ENCODE results near the gene ANKS1B. TPM values are rescaled to one million over a fixed set of nuclear protein-coding genes. Genes with fewer than 3 reads are reported as not detected.
"Not testable (repeated sequence)": the region's sequence is repeated elsewhere in the genome, so short reads cannot be mapped to it uniquely, and the experiment has no call there.

ANKS1B gene
- total RNA-seq (5.6 TPM), polyA plus RNA-seq (ENCODE audit: insufficient read depth in 1 of 8, insufficient read length in 8 of 8, low replicate concordance in 1 of 8) (1 to 10 TPM; 1.4 to 3.5 (median 2.7) TPM)
- long read RNA-seq, donor 1, result 0 reads
- long read RNA-seq, donor 2, result 0 reads
- long read RNA-seq, donor 3, result 0 reads
- long read RNA-seq, donor 4, result 0 reads
- long read RNA-seq, donor 5, result 0 reads
- long read RNA-seq, donor 6, result 0 reads
- long read RNA-seq, donor 7, result 0 reads
- long read RNA-seq, donor 8, result 0 reads
- long read RNA-seq, donor 9, result 0 reads
- long read RNA-seq, donor 10, result 0 reads
- long read RNA-seq, donor 11, result 0 reads

- peak; percentile 82 for DNase-seq
- no peak within 1 kb of the TSS for H3K27ac ChIP-seq (ENCODE audit: low read length)
- H3K36me3 ChIP-seq (ENCODE audit: control insufficient read depth, insufficient read depth, low read length), result no peaks in the 10 kb centered on the region
- H3K4me3 ChIP-seq (ENCODE audit: low read length), result peak within 1 kb of the TSS; percentile 66
- WGBS (ENCODE audit: insufficient coverage), result under 1% methylated on average over 80 of the region's 98 CpGs
- H3K9me3 ChIP-seq (replicated peaks; ENCODE audit: control insufficient read depth, low read depth, low read length), result no peaks in the 10 kb centered on the region
- H3K27me3 ChIP-seq (ENCODE audit: control insufficient read depth, insufficient read depth, low read length), result peaks cover 15% of the 10 kb centered on the region
- peaks cover 9% of the 10 kb centered on the region for H3K4me1 ChIP-seq (ENCODE audit: control insufficient read depth, insufficient read depth, low read length)
These were observed at the start of gene ANKS1B for GRCh38 chr12:99984271-99985128. Gene ANKS1B (minus strand): TSS chr12:99984936. CDS start chr12:99984237, 699 bp downstream.

- no CpG with 5 or more reads among the region's 2 CpGs for WGBS (ENCODE audit: insufficient coverage)
- Histone ChIP-seq H3K4me3 (ENCODE audit: low read length) (no peak overlapping the region), H3K27me3 (ENCODE audit: control insufficient read depth, insufficient read depth, low read length) (no peaks in the 10 kb centered on the region), H3K36me3 (ENCODE audit: control insufficient read depth, insufficient read depth, low read length) (no peaks in the 10 kb centered on the region), H3K27ac (ENCODE audit: low read length) (no peak overlapping the region), H3K4me1 (ENCODE audit: control insufficient read depth, insufficient read depth, low read length) (no peaks in the 10 kb centered on the region), H3K9me3 (replicated peaks; ENCODE audit: control insufficient read depth, low read depth, low read length) (no peaks in the 10 kb centered on the region)
- peak; percentile 36 for DNase-seq
These were observed 47.1 kb upstream of the ANKS1B start for GRCh38 chr12:100031836-100032235.

- Histone ChIP-seq H3K27me3 (ENCODE audit: control insufficient read depth, insufficient read depth, low read length) (no peaks in the 10 kb centered on the region), H3K4me3 (ENCODE audit: low read length) (no peak overlapping the region), H3K27ac (ENCODE audit: low read length) (no peak overlapping the region), H3K4me1 (ENCODE audit: control insufficient read depth, insufficient read depth, low read length) (no peaks in the 10 kb centered on the region), H3K9me3 (replicated peaks; ENCODE audit: control insufficient read depth, low read depth, low read length) (no peaks in the 10 kb centered on the region), H3K36me3 (ENCODE audit: control insufficient read depth, insufficient read depth, low read length) (no peaks in the 10 kb centered on the region)
- DNase-seq, result no peak
- WGBS (ENCODE audit: insufficient coverage), result no CpG with 5 or more reads among the region's 3 CpGs
These were observed 42.9 kb upstream of the ANKS1B start for GRCh38 chr12:100027671-100028070.

- Histone ChIP-seq H3K9me3 (replicated peaks; ENCODE audit: control insufficient read depth, low read depth, low read length) (peaks cover 3% of the 10 kb centered on the region), H3K4me1 (ENCODE audit: control insufficient read depth, insufficient read depth, low read length) (no peaks in the 10 kb centered on the region), H3K36me3 (ENCODE audit: control insufficient read depth, insufficient read depth, low read length) (no peaks in the 10 kb centered on the region), H3K27ac (ENCODE audit: low read length) (no peak overlapping the region), H3K4me3 (ENCODE audit: low read length) (no peak overlapping the region), H3K27me3 (ENCODE audit: control insufficient read depth, insufficient read depth, low read length) (no peaks in the 10 kb centered on the region)
- DNase-seq, result no peak
- WGBS (ENCODE audit: insufficient coverage), result no CpG with 5 or more reads among the region's 1 CpG
These were observed 41.5 kb upstream of the ANKS1B start for GRCh38 chr12:100026241-100026640.

GRCh38 chr12:100024974-100025555 is 40.3 kb upstream of the ANKS1B start:
- Histone ChIP-seq H3K4me3 (ENCODE audit: low read length) (no peak overlapping the region), H3K27ac (ENCODE audit: low read length) (no peak overlapping the region), H3K27me3 (ENCODE audit: control insufficient read depth, insufficient read depth, low read length) (no peaks in the 10 kb centered on the region), H3K36me3 (ENCODE audit: control insufficient read depth, insufficient read depth, low read length) (no peaks in the 10 kb centered on the region), H3K9me3 (replicated peaks; ENCODE audit: control insufficient read depth, low read depth, low read length) (peaks cover 3% of the 10 kb centered on the region), H3K4me1 (ENCODE audit: control insufficient read depth, insufficient read depth, low read length) (no peaks in the 10 kb centered on the region)
- DNase-seq, result no peak
- WGBS (ENCODE audit: insufficient coverage), result no CpG with 5 or more reads among the region's 2 CpGs

- H3K27me3 ChIP-seq (ENCODE audit: control insufficient read depth, insufficient read depth, low read length), result no peaks in the 10 kb centered on the region
- H3K4me1 ChIP-seq (ENCODE audit: control insufficient read depth, insufficient read depth, low read length), result no peaks in the 10 kb centered on the region
- no peak overlapping the region for H3K27ac ChIP-seq (ENCODE audit: low read length)
- no peak overlapping the region for H3K4me3 ChIP-seq (ENCODE audit: low read length)
- H3K9me3 ChIP-seq (replicated peaks; ENCODE audit: control insufficient read depth, low read depth, low read length), result peaks cover 3% of the 10 kb centered on the region
- H3K36me3 ChIP-seq (ENCODE audit: control insufficient read depth, insufficient read depth, low read length), result no peaks in the 10 kb centered on the region
- no CpG with 5 or more reads among the region's 1 CpG for WGBS (ENCODE audit: insufficient coverage)
- DNase-seq, result no peak
These were observed 35.6 kb upstream of the ANKS1B start for GRCh38 chr12:100020370-100020769.

- Histone ChIP-seq H3K27me3 (ENCODE audit: control insufficient read depth, insufficient read depth, low read length) (no peaks in the 10 kb centered on the region), H3K27ac (ENCODE audit: low read length) (no peak overlapping the region), H3K4me1 (ENCODE audit: control insufficient read depth, insufficient read depth, low read length) (no peaks in the 10 kb centered on the region), H3K36me3 (ENCODE audit: control insufficient read depth, insufficient read depth, low read length) (no peaks in the 10 kb centered on the region), H3K9me3 (replicated peaks; ENCODE audit: control insufficient read depth, low read depth, low read length) (peaks cover 3% of the 10 kb centered on the region), H3K4me3 (ENCODE audit: low read length) (no peak overlapping the region)
- no peak for DNase-seq
- 69% methylated on average over 2 of the region's 3 CpGs for WGBS (ENCODE audit: insufficient coverage)
These were observed 32.3 kb upstream of the ANKS1B start for GRCh38 chr12:100017056-100017455.

- not testable (repeated sequence) for H3K36me3 ChIP-seq (ENCODE audit: control insufficient read depth, insufficient read depth, low read length); H3K27ac ChIP-seq (ENCODE audit: low read length); H3K4me3 ChIP-seq (ENCODE audit: low read length); H3K9me3 ChIP-seq (replicated peaks; ENCODE audit: control insufficient read depth, low read depth, low read length); DNase-seq; H3K27me3 ChIP-seq (ENCODE audit: control insufficient read depth, insufficient read depth, low read length); H3K4me1 ChIP-seq (ENCODE audit: control insufficient read depth, insufficient read depth, low read length)
- no CpG with 5 or more reads among the region's 4 CpGs for WGBS (ENCODE audit: insufficient coverage)
These were observed 31.6 kb upstream of the ANKS1B start for GRCh38 chr12:100016304-100016703.

GRCh38 chr12:100005846-100006245 is 21.1 kb upstream of the ANKS1B start:
- H3K9me3 ChIP-seq (replicated peaks; ENCODE audit: control insufficient read depth, low read depth, low read length); H3K36me3 ChIP-seq (ENCODE audit: control insufficient read depth, insufficient read depth, low read length); H3K4me1 ChIP-seq (ENCODE audit: control insufficient read depth, insufficient read depth, low read length); H3K27ac ChIP-seq (ENCODE audit: low read length); H3K4me3 ChIP-seq (ENCODE audit: low read length); H3K27me3 ChIP-seq (ENCODE audit: control insufficient read depth, insufficient read depth, low read length); DNase-seq: not testable (repeated sequence)
- 64% methylated on average over 8 of the region's 9 CpGs for WGBS (ENCODE audit: insufficient coverage)

- Histone ChIP-seq H3K27me3 (ENCODE audit: control insufficient read depth, insufficient read depth, low read length) (no peaks in the 10 kb centered on the region), H3K27ac (ENCODE audit: low read length) (no peak overlapping the region), H3K4me3 (ENCODE audit: low read length) (no peak overlapping the region), H3K9me3 (replicated peaks; ENCODE audit: control insufficient read depth, low read depth, low read length) (no peaks in the 10 kb centered on the region), H3K36me3 (ENCODE audit: control insufficient read depth, insufficient read depth, low read length) (no peaks in the 10 kb centered on the region), H3K4me1 (ENCODE audit: control insufficient read depth, insufficient read depth, low read length) (no peaks in the 10 kb centered on the region)
- WGBS (ENCODE audit: insufficient coverage), result no CpG with 5 or more reads among the region's 1 CpG
- DNase-seq, result no peak
These were observed 13.1 kb upstream of the ANKS1B start for GRCh38 chr12:99997806-99998205.

Measured in muscle of leg (tissue), 16 donors.